T-helper 1 cell treated with Interleukin-12 subunit alpha and Interleukin-12 subunit beta and Interleukin-4 antibody, amounts not matched to agents 30 ng/mL and 1 ng/mL, for 36 hours (primary cell): Measurements from ENCODE around the gene HBD. TPM values are rescaled to one million over a fixed set of nuclear protein-coding genes. Genes with fewer than 3 reads are reported as not detected.
"Not testable (repeated sequence)": the region's sequence is repeated elsewhere in the genome, so short reads cannot be mapped to it uniquely, and the experiment has no call there.

ENCODE experiments used
- intact Hi-C: fragments of 100-400 bp; cut with micrococcal nuclease; formaldehyde crosslinking; loops from one replicate; pipeline ENCODE4 v1.15.1; 2024
- total RNA-seq: library from RNA; stranded (reverse); gene quantifications from 2 replicates; pipeline ENCODE4 v1.2.3, GENCODE V29; 2022

HBD gene
- total RNA-seq, 1 donor from 2014 or later: not detected

GRCh38 chr11:5253440-5253839 is 19.2 kb upstream of the HBD start:
- intact Hi-C loops: not testable (repeated sequence)

GRCh38 chr11:5252919-5253265 is 18.6 kb upstream of the HBD start:
- intact Hi-C loops: no loop called here

- intact Hi-C loops: no loop called here
These were observed 18.1 kb upstream of the HBD start for GRCh38 chr11:5252192-5252918.

- intact Hi-C loops: no loop called here
These were observed 17.5 kb upstream of the HBD start for GRCh38 chr11:5251746-5252145.

- intact Hi-C loops: no loop called here
These were observed 16.4 kb upstream of the HBD start for GRCh38 chr11:5250543-5251204.

GRCh38 chr11:5249807-5250396 is 15.6 kb upstream of the HBD start, which contains the start of gene HBG1:
Gene HBG1 (minus strand): TSS chr11:5249857. CDS start chr11:5249804, 53 bp downstream.
- intact Hi-C loops: not testable (repeated sequence)

GRCh38 chr11:5248498-5248897 is 14.2 kb upstream of the HBD start:
- intact Hi-C loops: not testable (repeated sequence)

GRCh38 chr11:5247472-5248192 is 13.3 kb upstream of the HBD start:
- intact Hi-C loops: no loop called here

GRCh38 chr11:5246772-5247471 is 12.6 kb upstream of the HBD start:
- intact Hi-C loops: no loop called here

- intact Hi-C loops: no loop called here
These were observed 10.9 kb upstream of the HBD start for GRCh38 chr11:5245155-5245554.

- intact Hi-C loops: no loop called here
These were observed 9.5 kb upstream of the HBD start for GRCh38 chr11:5243816-5244180.

- intact Hi-C loops: no loop called here
These were observed 8.9 kb upstream of the HBD start for GRCh38 chr11:5242933-5243815.

- intact Hi-C loops: no loop called here
These were observed 7.9 kb upstream of the HBD start for GRCh38 chr11:5242208-5242607.

GRCh38 chr11:5241458-5241857 is 7.2 kb upstream of the HBD start:
- intact Hi-C loops: no loop called here

GRCh38 chr11:5240458-5240857 is 6.2 kb upstream of the HBD start:
- intact Hi-C loops: no loop called here

GRCh38 chr11:5240056-5240455 is 5.8 kb upstream of the HBD start:
- intact Hi-C loops: no loop called here

- intact Hi-C loops: no loop called here
These were observed 4.8 kb upstream of the HBD start for GRCh38 chr11:5239046-5239445.

GRCh38 chr11:5238486-5238885 is 4.2 kb upstream of the HBD start:
- intact Hi-C loops: no loop called here

- intact Hi-C loops: no loop called here
These were observed 3.1 kb upstream of the HBD start for GRCh38 chr11:5237420-5237819.

- intact Hi-C loops: no loop called here
These were observed 1.2 kb upstream of the HBD start for GRCh38 chr11:5235364-5236095.
